ENCODE measurements around the gene NR3C1. TPM values are rescaled to one million over a fixed set of nuclear protein-coding genes. Genes with fewer than 3 reads are reported as not detected.

Gene NR3C1
- total RNA-seq, 1 experiment from 2014 or later: 31.4 TPM

GRCh38 chr5:143233031-143233430, 170.5 kb downstream of the NR3C1 start:
- Histone ChIP-seq H2AFZ (ENCODE audit: low read length) (no peak overlapping the region), H2BK20ac (ENCODE audit: low read depth, low read length, poor library complexity, severe bottlenecking) (no peak overlapping the region), H3K14ac (ENCODE audit: insufficient read depth, low read length) (no peak overlapping the region), H4K20me1 (ENCODE audit: control insufficient read depth, insufficient read depth, insufficient read length) (no peaks in the 10 kb centered on the region), H4K8ac (replicated peaks; ENCODE audit: insufficient read length, low read depth, low read length) (no peak overlapping the region), H4K5ac (ENCODE audit: insufficient read length, low read depth, low read length) (no peak overlapping the region), H3K27me3 (ENCODE audit: insufficient read depth, low read length) (no peaks in the 10 kb centered on the region), H3K56ac (ENCODE audit: insufficient read length, low read depth, low read length) (no peak overlapping the region), H2BK12ac (ENCODE audit: insufficient read length, low read depth, low read length) (no peak overlapping the region), H3K79me2 (ENCODE audit: insufficient read depth, low read length) (no peaks in the 10 kb centered on the region), H2BK5ac (ENCODE audit: insufficient read length, low read length) (no peak overlapping the region), H3K23ac (ENCODE audit: insufficient read length, low read depth, low read length) (no peak overlapping the region), H3K9ac (ENCODE audit: extremely low read depth, insufficient read length, low read length) (no peak overlapping the region), H2BK120ac (ENCODE audit: low read depth, low read length, poor library complexity, severe bottlenecking) (no peak overlapping the region), H3K79me1 (ENCODE audit: insufficient read depth, low read depth, low read length, poor library complexity, severe bottlenecking) (no peaks in the 10 kb centered on the region), H3K27ac (ENCODE audit: insufficient read length, low read depth, low read length) (no peak overlapping the region), H3K4ac (ENCODE audit: low read depth, low read length) (no peak overlapping the region), H3K4me2 (ENCODE audit: insufficient read depth, insufficient read length, low read length) (no peak overlapping the region), H4K91ac (ENCODE audit: insufficient read length, low read depth, low read length) (no peak overlapping the region), H3K9me3 (ENCODE audit: control insufficient read depth, low read depth, low read length) (no peaks in the 10 kb centered on the region), H3T11ph (ENCODE audit: low read length) (no peak overlapping the region), H2AK5ac (ENCODE audit: insufficient read length, low read length) (no peak overlapping the region), H2BK15ac (ENCODE audit: low read depth, low read length) (no peak overlapping the region), H3K18ac (ENCODE audit: insufficient read length, low read depth, low read length) (no peak overlapping the region), H3K4me1 (ENCODE audit: insufficient read depth, low read length) (no peaks in the 10 kb centered on the region), H3K23me2 (ENCODE audit: insufficient read length, low read depth, low read length, poor library complexity, severe bottlenecking) (no peaks in the 10 kb centered on the region)
- TF ChIP-seq, protein P1, sequence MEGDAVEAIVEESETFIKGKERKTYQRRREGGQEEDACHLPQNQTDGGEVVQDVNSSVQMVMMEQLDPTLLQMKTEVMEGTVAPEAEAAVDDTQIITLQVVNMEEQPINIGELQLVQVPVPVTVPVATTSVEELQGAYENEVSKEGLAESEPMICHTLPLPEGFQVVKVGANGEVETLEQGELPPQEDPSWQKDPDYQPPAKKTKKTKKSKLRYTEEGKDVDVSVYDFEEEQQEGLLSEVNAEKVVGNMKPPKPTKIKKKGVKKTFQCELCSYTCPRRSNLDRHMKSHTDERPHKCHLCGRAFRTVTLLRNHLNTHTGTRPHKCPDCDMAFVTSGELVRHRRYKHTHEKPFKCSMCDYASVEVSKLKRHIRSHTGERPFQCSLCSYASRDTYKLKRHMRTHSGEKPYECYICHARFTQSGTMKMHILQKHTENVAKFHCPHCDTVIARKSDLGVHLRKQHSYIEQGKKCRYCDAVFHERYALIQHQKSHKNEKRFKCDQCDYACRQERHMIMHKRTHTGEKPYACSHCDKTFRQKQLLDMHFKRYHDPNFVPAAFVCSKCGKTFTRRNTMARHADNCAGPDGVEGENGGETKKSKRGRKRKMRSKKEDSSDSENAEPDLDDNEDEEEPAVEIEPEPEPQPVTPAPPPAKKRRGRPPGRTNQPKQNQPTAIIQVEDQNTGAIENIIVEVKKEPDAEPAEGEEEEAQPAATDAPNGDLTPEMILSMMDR (conservative IDR thresholded peaks at IDR 0.05): no peak
- no peak for DNase-seq
- H3K4me1 Mint-ChIP-seq: peaks cover 16 to 17% of the 10 kb centered on the region in 2 experiments
- H3K4me3 Mint-ChIP-seq: no peak overlapping the region
- H3K36me3 Mint-ChIP-seq (ENCODE audit: insufficient read depth in 1 of 3, low read depth in 3 of 3): no peaks in the 10 kb centered on the region; a peak in 1 of 7 replicates
- no CpG with 5 or more reads among the region's 2 CpGs for WGBS (ENCODE audit: extremely low coverage, insufficient read length, low lambda C conversion rate)
- no peaks in the 10 kb centered on the region for H3K9me3 Mint-ChIP-seq
- no peak overlapping the region; a peak in 1 of 7 replicates for H3K27ac Mint-ChIP-seq
- peaks cover 2% of the 10 kb centered on the region; the same call in 1 of the 2 replicates for H3K27me3 Mint-ChIP-seq (ENCODE audit: low read depth)

Data from H9 (cell line).